HepG2 (cell line): ENCODE measurements around the gene KCNIP4. TPM values are rescaled to one million over a fixed set of nuclear protein-coding genes. Genes with fewer than 3 reads are reported as not detected.

Experiments
- ATAC-seq: fragments of 200-7000 bp; cut with Tn5 transposase; 3 replicates; pipeline ENCODE4 v1.9.1; 2020; ENCODE audit warnings: mild to moderate bottlenecking, moderate library complexity
- BruUV-seq: library from RNA; stranded (reverse); fragments of 400-500 nt; replicated peaks from 2 replicates; lab custom pipeline; 2021; lab: Mats Ljungman, UMichigan
- CTCF ChIA-PET: fragments of 300-600 bp; formaldehyde crosslinking; extraction: SDS; loops from one replicate; lab custom pipeline; 2021; ENCODE audit warnings: low total read pairs, inconsistent platforms, low intra/inter-chr PET ratio; lab: Yijun Ruan, JAX
- POLR2A ChIA-PET: fragments of 350-600 bp; sonication (Branson Sonifier 250); formaldehyde crosslinking; loops from one replicate; lab custom pipeline; 2020; ENCODE audit warnings: antibody characterized with exemption, inconsistent platforms; lab: Yijun Ruan, JAX
- DNase-seq: peaks from one replicate; pipeline ENCODE4 v3.0.0-alpha.2; 2015; ENCODE audit warnings: low spot score
- FAIRE-seq: peaks from 3 replicates; lab custom pipeline; 2011; peaks lifted over from hg19 to GRCh38; lab: Jason Lieb, UNC
- H2AFZ ChIP-seq: one replicate; pipeline ENCODE4 v1.6.1; 2011; ENCODE audit warnings: low read length, inconsistent platforms
- H3K27ac ChIP-seq: fragments of 300-600 bp; 3 replicates; pipeline ENCODE4 v1.8.0; 2011; ENCODE audit warnings: mixed run types, mild to moderate bottlenecking, mixed read lengths, low read length, inconsistent platforms; ENCODE audit not compliant: insufficient read depth; ENCODE audit errors: extremely low read length
- H3K27me3 ChIP-seq, 2 experiments: fragments of 200-600 bp in 1 of 2; 2 replicates in 1 of 2; 3 replicates in 1 of 2; pipeline versions ENCODE4 v1.6.0 to v1.8.0; 2011; ENCODE audit warnings: low read length in 2 of 2, mild to moderate bottlenecking in 2 of 2, moderate library complexity in 2 of 2, inconsistent platforms in 1 of 2; ENCODE audit not compliant: insufficient read depth in 2 of 2, control insufficient read depth in 1 of 2
- H3K36me3 ChIP-seq, 2 experiments: fragments of 200-600 bp in 1 of 2; replicated peaks in 1 of 2; 2 replicates in 1 of 2; 3 replicates in 1 of 2; pipeline versions ENCODE4 v1.5.1 to v1.8.0; 2011; ENCODE audit warnings: low read length in 2 of 2, inconsistent platforms in 1 of 2; ENCODE audit not compliant: insufficient read depth in 2 of 2, control insufficient read depth in 1 of 2
- H3K4me1 ChIP-seq: 2 replicates; pipeline ENCODE4 v1.5.1; 2012; ENCODE audit warnings: low read length, inconsistent platforms; ENCODE audit not compliant: insufficient read depth
- H3K4me2 ChIP-seq: 2 replicates; pipeline ENCODE4 v1.6.0; 2011; ENCODE audit warnings: low read depth, low read length, inconsistent platforms
- H3K4me3 ChIP-seq, 3 experiments: fragments of 200-600 bp in 1 of 3; sonication (generic), shearing (Covaris generic) in 1 of 3; replicated peaks in 1 of 3; 2 replicates each; pipeline ENCODE4 v1.5.1; 2011 to 2016; ENCODE audit warnings: low read length in 3 of 3, inconsistent platforms in 2 of 3, low read depth in 2 of 3, mild to moderate bottlenecking in 2 of 3, control low read depth in 1 of 3, mixed read lengths in 1 of 3; ENCODE audit not compliant: insufficient read depth in 1 of 3
- H3K79me2 ChIP-seq: one replicate; pipeline ENCODE4 v1.6.1; 2011; ENCODE audit warnings: low read length, inconsistent platforms; ENCODE audit not compliant: insufficient read depth
- H3K9ac ChIP-seq: 2 replicates; pipeline ENCODE4 v1.6.0; 2011; ENCODE audit warnings: mild to moderate bottlenecking, low read depth, low read length, inconsistent platforms; ENCODE audit not compliant: insufficient read depth
- H3K9me3 ChIP-seq: 2 replicates; pipeline ENCODE4 v1.5.1; 2012; ENCODE audit warnings: mild to moderate bottlenecking, low read length
- H4K20me1 ChIP-seq: 2 replicates; pipeline ENCODE4 v1.6.0; 2011; ENCODE audit warnings: inconsistent platforms, mild to moderate bottlenecking, low read length, moderate library complexity; ENCODE audit not compliant: insufficient read depth
- CTCF ChIP-seq: sonication (generic); formaldehyde crosslinking; IDR thresholded peaks from 2 replicates; pipeline ENCODE4 v1.5.0; 2020; ENCODE audit warnings: mild to moderate bottlenecking, missing genetic modification reagents, moderate library complexity
- ELF3 ChIP-seq: IDR thresholded peaks from 2 replicates; pipeline ENCODE4 v1.6.1; 2016; ENCODE audit warnings: missing genetic modification reagents, missing compliant biosample characterization
- GLI4 ChIP-seq: sonication (generic); formaldehyde crosslinking; IDR thresholded peaks from 2 replicates; pipeline ENCODE4 v1.5.1; 2020; ENCODE audit warnings: missing genetic modification reagents, mild to moderate bottlenecking, moderate library complexity, borderline replicate concordance
- HDAC1 ChIP-seq: sonication (generic); formaldehyde crosslinking; IDR thresholded peaks from 2 replicates; pipeline ENCODE4 v1.5.1; 2020; ENCODE audit warnings: mild to moderate bottlenecking, missing genetic modification reagents
- MXD1 ChIP-seq: sonication (generic); formaldehyde crosslinking; IDR thresholded peaks from 2 replicates; pipeline ENCODE4 v1.4.0; 2020; ENCODE audit warnings: mild to moderate bottlenecking, missing genetic modification reagents
- RARG ChIP-seq: sonication (generic); formaldehyde crosslinking; IDR thresholded peaks from 2 replicates; pipeline ENCODE4 v1.4.0; 2020; ENCODE audit warnings: low read depth, mild to moderate bottlenecking, missing genetic modification reagents
- STAG1 ChIP-seq: sonication (generic); formaldehyde crosslinking; IDR thresholded peaks from 2 replicates; pipeline ENCODE4 v1.4.0; 2020; ENCODE audit warnings: missing genetic modification reagents
- ZMAT3 ChIP-seq: sonication (generic); formaldehyde crosslinking; conservative IDR thresholded peaks from 2 replicates; pipeline ENCODE4 v1.7.0; 2021; ENCODE audit warnings: missing genetic modification reagents
- ZNF143 ChIP-seq: sonication (generic); formaldehyde crosslinking; IDR thresholded peaks from 2 replicates; pipeline ENCODE4 v1.4.0; 2020; ENCODE audit warnings: missing genetic modification reagents
- WGBS: methylation state at CpG from one replicate; pipeline ENCODE4 v1.1.6; 2017; ENCODE audit warnings: low lambda C conversion rate; 5-methylcytosine and 5-hydroxymethylcytosine counted together
- in situ Hi-C: cut with HindIII; loops from 2 replicates; pipeline ENCODE4 v1.10.0; 2017; ENCODE audit warnings: low pct_unique_long_range_greater_than_20kb; ENCODE audit not compliant: extremely low pct_ligation_motif_present
- intact Hi-C: fragments of 100-400 bp; cut with micrococcal nuclease; formaldehyde crosslinking; loops from one replicate; pipeline ENCODE4 v1.10.0; 2022; ENCODE audit not compliant: unreplicated experiment
- polyA plus RNA-seq, 8 experiments: library from polyadenylated mRNA; depleted of rRNA in 3 of 8; stranded (reverse) in 7 of 8; unstranded in 1 of 8; fragments of >200 nt; fragmentation: Illumina TruSeq in 4 of 8; extraction: Trizol in 4 of 8; gene quantifications; 2 replicates each; pipeline versions ENCODE4 v1.2.1 to v1.2.3, GENCODE V29; 2011 to 2016; ENCODE audit warnings: low read depth in 4 of 8, missing spikeins in 1 of 8, mixed read lengths in 1 of 8; ENCODE audit not compliant: insufficient read depth in 1 of 8
- total RNA-seq, 5 experiments: library from RNA; depleted of rRNA; stranded (reverse); fragments of >200 nt; fragmentation: Illumina TruSeq; extraction: Trizol; gene quantifications; 2 replicates each; pipeline ENCODE4 v1.2.3, GENCODE V29; 2016; ENCODE audit warnings: low read depth in 1 of 5

The KCNIP4 gene
- total and polyA plus RNA-seq, 2 of the 13 experiments (the other 11 are each of a cell fraction or from before 2014, with no cell fraction given): 0.09 TPM; not detected in 1

- POLR2A ChIA-PET: no interaction called here
- in situ Hi-C loops: loop anchor here (5.0 kb wide), 1 partner anchor 253 kb away; no protein-coding TSS in a partner anchor
- TF ChIP-seq ELF3: no peak
- TF ChIP-seq RARG (CRISPR knock-in tag): no peak
- no peak for TF ChIP-seq HDAC1 (CRISPR knock-in tag)
- TF ChIP-seq MXD1 (CRISPR knock-in tag): no peak
- no peak for TF ChIP-seq ZNF143 (CRISPR knock-in tag)
- TF ChIP-seq, all 625 proteins: peak for 0
- no TSS peak for BruUV-seq
- H4K20me1 ChIP-seq: no peaks in the 10 kb centered on the region
- no peaks in the 10 kb centered on the region for H3K4me1 ChIP-seq
- 0 out of 2 replicates have a peak, but pooled peaks cover 4% of the 10 kb centered on the region for H3K9me3 ChIP-seq
- CTCF ChIA-PET: no interaction called here
- intact Hi-C loops: no loop called here
- no peaks in the 10 kb centered on the region for H3K79me2 ChIP-seq
- H3K36me3 ChIP-seq: no peaks in the 10 kb centered on the region
- WGBS: under 1% methylated on average over 4 of the region's 4 CpGs
- FAIRE-seq (no peak), DNase-seq (no peak), ATAC-seq (no peak)
- no peak overlapping the region for H3K4me3 ChIP-seq
- H3K9ac ChIP-seq: no peak overlapping the region
- no peak overlapping the region for H3K27ac ChIP-seq
- H3K4me2 ChIP-seq: no peak overlapping the region
- no peak overlapping the region for H2AFZ ChIP-seq
- H3K27me3 ChIP-seq: no peaks in the 10 kb centered on the region
These were observed 434.4 kb downstream of the KCNIP4 start for GRCh38 chr4:21514022-21514694.

- POLR2A ChIA-PET: no interaction called here
- H3K36me3 ChIP-seq: no peaks in the 10 kb centered on the region
- intact Hi-C loops (loop anchor here (1.0 kb wide), 1 partner anchor 256 kb away; no protein-coding TSS in a partner anchor), in situ Hi-C loops (loop anchor here (5.0 kb wide), 1 partner anchor 255 kb away; no protein-coding TSS in a partner anchor)
- CTCF ChIA-PET: interaction anchor here (1.2 to 1.6 kb wide), 2 partner anchors 254 to 256 kb away, joined by 3 to 11 read pairs; no protein-coding TSS in a partner anchor
- H3K27ac ChIP-seq: no peak overlapping the region
- H3K4me1 ChIP-seq: no peaks in the 10 kb centered on the region
- H3K9ac ChIP-seq: no peak overlapping the region
- H3K4me2 ChIP-seq: no peak overlapping the region
- ATAC-seq: no peak
- H3K9me3 ChIP-seq: no peaks in the 10 kb centered on the region
- H3K4me3 ChIP-seq: no peak overlapping the region
- TF ChIP-seq ZMAT3 (CRISPR knock-in tag) (no peak), CTCF (CRISPR knock-in tag) (peak; percentile 32; the same call in 1 of the 2 replicates), GLI4 (CRISPR knock-in tag) (no peak), STAG1 (CRISPR knock-in tag) (peak; percentile 65)
- no peaks in the 10 kb centered on the region for H3K27me3 ChIP-seq
- 0% methylated on average over 1 of the region's 1 CpG for WGBS
- no peak overlapping the region for H2AFZ ChIP-seq
- no peak for DNase-seq
- no peaks in the 10 kb centered on the region for H3K79me2 ChIP-seq
- H4K20me1 ChIP-seq: no peaks in the 10 kb centered on the region
- FAIRE-seq: no peak
- no TSS peak for BruUV-seq
These were observed 436.2 kb downstream of the KCNIP4 start for GRCh38 chr4:21512353-21512752.
